HepG2 (cell line): Measurements from ENCODE around the gene STRADA. TPM values are rescaled to one million over a fixed set of nuclear protein-coding genes. Genes with fewer than 3 reads are reported as not detected.

ENCODE experiments used
- EEA1 ChIP-seq: sonication (generic); formaldehyde crosslinking; IDR thresholded peaks from 2 replicates; pipeline ENCODE4 v1.5.1; 2020; ENCODE audit warnings: mild to moderate bottlenecking, missing genetic modification reagents, borderline replicate concordance
- ETS1 ChIP-seq: sonication (generic); formaldehyde crosslinking; IDR thresholded peaks from 2 replicates; pipeline ENCODE4 v1.4.0; 2020; ENCODE audit warnings: missing genetic modification reagents
- MEIS1 ChIP-seq: sonication (generic); formaldehyde crosslinking; IDR thresholded peaks from 2 replicates; pipeline ENCODE4 v1.9.0; 2021; ENCODE audit warnings: mild to moderate bottlenecking, missing genetic modification reagents, moderate library complexity, borderline replicate concordance
- NBN ChIP-seq: fragments of 450-650 bp; conservative IDR thresholded peaks from 2 replicates; pipeline ENCODE4 v1.6.1; 2017
- NRL ChIP-seq: sonication (generic); formaldehyde crosslinking; IDR thresholded peaks from 2 replicates; pipeline ENCODE4 v1.5.0; 2020; ENCODE audit warnings: missing genetic modification reagents, mild to moderate bottlenecking, moderate library complexity, borderline replicate concordance
- POGK ChIP-seq: sonication (generic); formaldehyde crosslinking; conservative IDR thresholded peaks from 2 replicates; pipeline ENCODE4 v1.8.0; 2022; ENCODE audit warnings: mild to moderate bottlenecking, moderate library complexity, missing genetic modification reagents
- RBM39 ChIP-seq: fragments of 200-400 bp; formaldehyde crosslinking; IDR thresholded peaks from one replicate; pipeline ENCODE4 v1.6.1; 2018; ENCODE audit warnings: antibody characterized with exemption, mild to moderate bottlenecking, low read depth, low read length; ENCODE audit not compliant: poor library complexity, severe bottlenecking
- RORA ChIP-seq: sonication (generic); formaldehyde crosslinking; IDR thresholded peaks from 2 replicates; pipeline ENCODE4 v1.5.0; 2020; ENCODE audit warnings: mild to moderate bottlenecking, missing genetic modification reagents, moderate library complexity
- SCMH1 ChIP-seq: sonication (generic); formaldehyde crosslinking; IDR thresholded peaks from 2 replicates; pipeline ENCODE4 v1.9.0; 2021; ENCODE audit warnings: missing genetic modification reagents, mild to moderate bottlenecking, borderline replicate concordance
- SKIL ChIP-seq: sonication (generic); formaldehyde crosslinking; IDR thresholded peaks from 2 replicates; pipeline ENCODE4 v1.8.0; 2022; ENCODE audit warnings: missing genetic modification reagents, mild to moderate bottlenecking, moderate library complexity, borderline replicate concordance
- ZBTB49 ChIP-seq: sonication (generic); formaldehyde crosslinking; IDR thresholded peaks from 2 replicates; pipeline ENCODE4 v1.4.0; 2020; ENCODE audit warnings: missing genetic modification reagents, borderline replicate concordance
- ZNF24 ChIP-seq: fragments of 450-650 bp; IDR thresholded peaks from 2 replicates; pipeline ENCODE4 v1.6.1; 2017; ENCODE audit warnings: antibody characterized with exemption, mild to moderate bottlenecking
- ZNF251 ChIP-seq: sonication (generic); formaldehyde crosslinking; IDR thresholded peaks from 2 replicates; pipeline ENCODE4 v1.9.0; 2021; ENCODE audit warnings: mild to moderate bottlenecking, missing genetic modification reagents
- ZNF354B ChIP-seq: sonication (generic); formaldehyde crosslinking; IDR thresholded peaks from 2 replicates; pipeline ENCODE4 v1.8.0; 2022; ENCODE audit warnings: mild to moderate bottlenecking, missing genetic modification reagents
- ZNF414 ChIP-seq: sonication (generic); formaldehyde crosslinking; IDR thresholded peaks from 2 replicates; pipeline ENCODE4 v1.5.0; 2020; ENCODE audit warnings: missing genetic modification reagents
- ZNF468 ChIP-seq: sonication (generic); formaldehyde crosslinking; IDR thresholded peaks from 2 replicates; pipeline ENCODE4 v1.8.0; 2022; ENCODE audit warnings: mild to moderate bottlenecking, moderate library complexity, missing genetic modification reagents
- ZNF749 ChIP-seq: sonication (generic); formaldehyde crosslinking; IDR thresholded peaks from 2 replicates; pipeline ENCODE4 v1.8.0; 2022; ENCODE audit warnings: mild to moderate bottlenecking, missing genetic modification reagents, moderate library complexity, borderline replicate concordance
- ZNF773 ChIP-seq: sonication (generic); formaldehyde crosslinking; IDR thresholded peaks from 2 replicates; pipeline ENCODE4 v1.4.0; 2020; ENCODE audit warnings: missing genetic modification reagents, borderline replicate concordance
- ZNF775 ChIP-seq: sonication (generic); formaldehyde crosslinking; IDR thresholded peaks from 2 replicates; pipeline ENCODE4 v1.4.0; 2020; ENCODE audit warnings: missing genetic modification reagents, mild to moderate bottlenecking, moderate library complexity, borderline replicate concordance
- polyA plus RNA-seq, 8 experiments: library from polyadenylated mRNA; depleted of rRNA in 3 of 8; stranded (reverse) in 7 of 8; unstranded in 1 of 8; fragments of >200 nt; fragmentation: Illumina TruSeq in 4 of 8; extraction: Trizol in 4 of 8; gene quantifications; 2 replicates each; pipeline versions ENCODE4 v1.2.1 to v1.2.3, GENCODE V29; 2011 to 2016; ENCODE audit warnings: low read depth in 4 of 8, missing spikeins in 1 of 8, mixed read lengths in 1 of 8; ENCODE audit not compliant: insufficient read depth in 1 of 8
- total RNA-seq, 5 experiments: library from RNA; depleted of rRNA; stranded (reverse); fragments of >200 nt; fragmentation: Illumina TruSeq; extraction: Trizol; gene quantifications; 2 replicates each; pipeline ENCODE4 v1.2.3, GENCODE V29; 2016; ENCODE audit warnings: low read depth in 1 of 5

STRADA gene
- total and polyA plus RNA-seq, 2 of the 13 experiments (the other 11 are each of a cell fraction or from before 2014, with no cell fraction given): 17.6 to 17.9 TPM

GRCh38 chr17:63773272-63774140, 31.9 kb upstream of the STRADA start, which contains the start of gene CCDC47 (continued):
- peak; percentile 89 for TF ChIP-seq ZBTB49 (CRISPR knock-in tag)
- TF ChIP-seq ZNF24: peak; percentile 48; the same call in 1 of the 2 replicates
- TF ChIP-seq ZNF775 (CRISPR knock-in tag): 0 out of 2 replicates have a peak, but pooled peaks have one; percentile 59
- peak; percentile 51 for TF ChIP-seq SKIL (CRISPR knock-in tag)
- TF ChIP-seq NBN: no peak
- TF ChIP-seq POGK (CRISPR knock-in tag): peak; percentile 92
- peak; percentile 90 for TF ChIP-seq MEIS1 (CRISPR knock-in tag)
- TF ChIP-seq ZNF468 (CRISPR knock-in tag): no peak
- TF ChIP-seq NRL (CRISPR knock-in tag): peak; percentile 82
- TF ChIP-seq ZNF354B (CRISPR knock-in tag): 0 out of 2 replicates have a peak, but pooled peaks have one; percentile 17
- no peak for TF ChIP-seq ZNF251 (CRISPR knock-in tag)
- peak; percentile 96 for TF ChIP-seq ZNF749 (CRISPR knock-in tag)
- TF ChIP-seq ZNF414 (CRISPR knock-in tag): peak; percentile 71; the same call in 1 of the 2 replicates
- TF ChIP-seq RBM39: peak; percentile 78
- 0 out of 2 replicates have a peak, but pooled peaks have one; percentile 48 for TF ChIP-seq ETS1 (CRISPR knock-in tag)
- peak; percentile 89; the same call in 1 of the 2 replicates for TF ChIP-seq ZNF773
- no peak for TF ChIP-seq SCMH1 (CRISPR knock-in tag)
- no peak for TF ChIP-seq RORA (CRISPR knock-in tag)
- TF ChIP-seq EEA1 (CRISPR knock-in tag): peak; percentile 96
